ENCODE results near the gene BEST4. TPM values are rescaled to one million over a fixed set of nuclear protein-coding genes. Genes with fewer than 3 reads are reported as not detected.

BEST4 gene
- total and polyA plus RNA-seq, 2 of the 8 experiments (the other 6 are each of a cell fraction or from before 2014, with no cell fraction given), result 0.76 to 1.4 TPM

DNA sequence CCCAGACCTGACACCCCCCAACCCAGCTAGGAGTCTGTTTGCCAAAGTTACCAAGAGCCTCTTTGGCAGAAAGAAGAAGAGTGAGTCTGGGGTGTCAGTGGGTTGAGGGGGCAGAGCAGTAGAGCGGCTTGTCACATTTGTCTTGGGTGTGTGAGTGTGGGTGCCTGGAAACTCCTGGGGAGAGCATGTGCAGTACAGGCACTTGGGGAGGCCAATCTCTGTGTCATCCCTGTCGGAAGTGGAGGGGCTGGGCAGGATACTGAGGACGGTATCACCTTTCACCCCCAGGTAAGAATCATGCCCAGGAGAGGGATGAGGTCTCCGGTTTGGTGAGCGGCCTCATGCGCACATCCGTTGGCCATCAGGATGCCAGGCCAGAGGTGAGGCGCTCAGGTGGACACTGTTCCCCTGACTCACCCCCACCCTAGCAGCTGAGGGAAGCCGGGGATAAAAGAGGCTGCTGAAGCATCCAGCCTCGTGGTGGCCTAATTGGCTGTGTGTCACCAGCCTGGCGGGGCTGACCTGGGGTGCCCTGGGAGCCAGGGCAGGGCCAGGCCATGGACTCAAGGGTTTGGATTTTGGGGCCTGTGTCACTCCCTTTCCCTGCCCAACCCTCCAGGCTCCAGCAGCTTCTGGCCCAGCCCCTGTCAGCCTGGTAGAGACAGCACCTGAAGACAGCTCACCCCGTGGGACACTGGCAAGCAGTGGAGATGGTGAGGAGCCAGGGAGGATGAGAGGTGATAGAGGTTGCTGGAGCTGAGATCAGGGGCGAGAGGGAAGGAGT is 15.5 kb upstream of the BEST4 start:
- ChIA-PET CTCF (ENCODE audit: partially characterized antibody) (interaction anchor here (1.2 to 1.4 kb wide), 2 partner anchors 10 to 13 kb away, joined by 3 to 7 read pairs; no protein-coding TSS in a partner anchor), POLR2A (ENCODE audit: partially characterized antibody) (interaction anchor here (1.2 to 19.2 kb wide), 7 partner anchors 17 to 538 kb away, joined by 3 to 547 read pairs (median 11); partner anchors contain the start of genes RPS8 and UROD)
- Histone ChIP-seq H3K18ac (ENCODE audit: extremely low read depth, low read length) (no peak overlapping the region), H3K23me2 (ENCODE audit: low read depth, low read length) (peaks cover 7% of the 10 kb centered on the region; the same call in 1 of the 2 replicates), H3K14ac (ENCODE audit: insufficient read length) (no peak overlapping the region), H4K20me1 (replicated peaks in 1 of 2; ENCODE audit: control insufficient read depth in 1 of 2, insufficient read depth in 2 of 2, low read length in 2 of 2) (peaks cover 0 to 10% of the 10 kb centered on the region in 2 experiments), H3K23ac (ENCODE audit: insufficient read length) (no peak overlapping the region), H4K91ac (replicated peaks; ENCODE audit: insufficient read length, low read length) (no peak overlapping the region), H4K5ac (ENCODE audit: insufficient read length, low read depth, low read length) (no peak overlapping the region), H3K9ac (replicated peaks in 1 of 4; ENCODE audit: extremely low read depth in 1 of 4, low read depth in 3 of 4, low read length in 3 of 4) (no peak overlapping the region), H3K4me1 (replicated peaks in 1 of 4; ENCODE audit: control insufficient read depth in 3 of 4, insufficient read depth in 4 of 4, low read length in 3 of 4) (peaks cover 4 to 28% (median 23%) of the 10 kb centered on the region in 4 experiments), H3K4ac (replicated peaks; ENCODE audit: insufficient read length, low read depth, low read length) (no peak overlapping the region), H3K36me3 (ENCODE audit: control insufficient read depth in 2 of 4, insufficient read depth in 4 of 4, low read length in 3 of 4) (peaks cover 0 to 16% (median 10%) of the 10 kb centered on the region in 4 experiments; a peak in 5 of 8 replicates), H3K56ac (replicated peaks; ENCODE audit: insufficient read length, low read depth, low read length) (no peak overlapping the region), H2AFZ (ENCODE audit: low read length) (no peak overlapping the region), H3K4me3 (ENCODE audit: extremely low read depth in 1 of 4, insufficient read depth in 2 of 4, low read depth in 3 of 4, low read length in 4 of 4) (no peak overlapping the region), H3K79me1 (ENCODE audit: low read depth, low read length) (no peaks in the 10 kb centered on the region), H4K8ac (ENCODE audit: extremely low read depth, insufficient read depth, low read length) (0 out of 2 replicates have a peak overlapping the region, but pooled peaks have one; percentile 3), H3K27me3 (replicated peaks in 1 of 4; ENCODE audit: control insufficient read depth in 3 of 4, extremely low read depth in 1 of 4, insufficient read depth in 3 of 4, low read length in 3 of 4) (peaks cover 0 to 5% (median 0%) of the 10 kb centered on the region in 4 experiments; a peak in 2 of 7 replicates), H2BK120ac (replicated peaks; ENCODE audit: low read depth, low read length) (no peak overlapping the region), H3K9me3 (ENCODE audit: insufficient read depth in 2 of 2, low read depth in 1 of 2, low read length in 1 of 2) (no peaks in the 10 kb centered on the region), H2AK5ac (ENCODE audit: low read depth, low read length) (no peak overlapping the region), H2BK15ac (ENCODE audit: low read length) (no peak overlapping the region), H2BK20ac (ENCODE audit: low read length) (no peak overlapping the region), H3K27ac (ENCODE audit: low read depth, low read length) (no peak overlapping the region), H2BK12ac (ENCODE audit: low read depth, low read length) (no peak overlapping the region), H2BK5ac (ENCODE audit: low read depth, low read length) (no peak overlapping the region; the same call in 1 of the 2 replicates), H3K4me2 (ENCODE audit: insufficient read depth in 1 of 2, low read depth in 2 of 2, low read length in 2 of 2) (no peak overlapping the region), H3K79me2 (ENCODE audit: control insufficient read depth in 1 of 2, insufficient read depth in 2 of 2, low read length in 2 of 2) (no peaks in the 10 kb centered on the region)
- FAIRE-seq (no peak), DNase-seq (ENCODE audit: low read depth in 1 of 2, low spot score in 2 of 2) (no peak)
- WGBS, 2 experiments (ENCODE audit: extremely low coverage in 1 of 2, insufficient coverage in 1 of 2, insufficient read length in 1 of 2, insufficient replicate concordance in 2 of 2, low coverage in 1 of 2, low lambda C conversion rate in 2 of 2, missing lambda C conversion rate in 1 of 2), result 92% methylated on average over 13 of the region's 13 CpGs; no CpG with 5 or more reads in 1 of the 2 experiments
- no peak for TF ChIP-seq SUZ12 (IDR thresholded peaks at IDR 0.05; ENCODE audit: low read length)
- TF ChIP-seq JUND (IDR thresholded peaks at IDR 0.05; ENCODE audit: low read length), result no peak
- no peak for TF ChIP-seq TCF12 (IDR thresholded peaks at IDR 0.05; ENCODE audit: low read depth, low read length)
- no peak for TF ChIP-seq TBP (IDR thresholded peaks at IDR 0.05; ENCODE audit: low read depth, low read length)
- no peak for TF ChIP-seq KDM5A (IDR thresholded peaks at IDR 0.05; ENCODE audit: low read length)
- TF ChIP-seq YY1 (IDR thresholded peaks at IDR 0.05; ENCODE audit: low read depth, low read length), result no peak
- TF ChIP-seq CTBP2 (IDR thresholded peaks at IDR 0.05; ENCODE audit: borderline replicate concordance, insufficient read depth, insufficient read length, low read length), result no peak
- TF ChIP-seq CREB1 (IDR thresholded peaks at IDR 0.05), result no peak
- no peak for TF ChIP-seq BCL11A (IDR thresholded peaks at IDR 0.05; ENCODE audit: low read depth in 2 of 2, low read length in 2 of 2)
- TF ChIP-seq ASH2L (IDR thresholded peaks at IDR 0.05; ENCODE audit: low read length), result no peak
- no peak for TF ChIP-seq SIRT6 (IDR thresholded peaks at IDR 0.05; ENCODE audit: low read length)
